Choroid plexus epithelial cell (primary cell): Measurements from ENCODE around the gene MEF2A.
"Not testable (repeated sequence)": the region's sequence is repeated elsewhere in the genome, so short reads cannot be mapped to it uniquely, and the experiment has no call there.

ENCODE experiments used
- DNase-seq: peaks from one replicate; pipeline ENCODE4 v3.0.0-alpha.2; 2010; ENCODE audit warnings: low read depth
- H3K4me3 ChIP-seq: 2 replicates; pipeline ENCODE4 v1.5.1; 2011; ENCODE audit warnings: low read depth, mild to moderate bottlenecking, control low read depth, low read length, moderate library complexity
- CTCF ChIP-seq: conservative IDR thresholded peaks from 2 replicates; pipeline ENCODE4 v1.5.1; 2011; ENCODE audit warnings: low read depth, mild to moderate bottlenecking, control low read depth, inconsistent platforms, low read length, moderate library complexity

The MEF2A gene

GRCh38 chr15:99736702-99737101, 170.9 kb downstream of the MEF2A start:
- no peak overlapping the region for H3K4me3 ChIP-seq
- TF ChIP-seq CTCF, result no peak

GRCh38 chr15:99738021-99738847, 172.4 kb downstream of the MEF2A start:
- no peak for DNase-seq
- no peak for TF ChIP-seq CTCF
- H3K4me3 ChIP-seq, result no peak overlapping the region

More at GRCh38 chr15:99736702-99737101, 170.9 kb downstream of the MEF2A start:
- no peak for DNase-seq

GRCh38 chr15:99741835-99742234, 176.1 kb downstream of the MEF2A start:
- no peak for TF ChIP-seq CTCF
- H3K4me3 ChIP-seq, result no peak overlapping the region
- no peak for DNase-seq

GRCh38 chr15:99744142-99744541, 178.4 kb downstream of the MEF2A start:
- DNase-seq, result no peak
- TF ChIP-seq CTCF, result no peak

GRCh38 chr15:99745370-99746086, 179.7 kb downstream of the MEF2A start:
- TF ChIP-seq CTCF, result no peak
- H3K4me3 ChIP-seq, result no peak overlapping the region
- no peak for DNase-seq

More at GRCh38 chr15:99744142-99744541, 178.4 kb downstream of the MEF2A start:
- H3K4me3 ChIP-seq, result no peak overlapping the region

- no peak for TF ChIP-seq CTCF
- no peak overlapping the region for H3K4me3 ChIP-seq
- no peak for DNase-seq
Measured at GRCh38 chr15:99749386-99749785, 183.6 kb downstream of the MEF2A start.

GRCh38 chr15:99750326-99750725, 184.5 kb downstream of the MEF2A start:
- H3K4me3 ChIP-seq, DNase-seq: not testable (repeated sequence)
